Measurements from ENCODE around the gene ATG16L2. TPM values are rescaled to one million over a fixed set of nuclear protein-coding genes. Genes with fewer than 3 reads are reported as not detected.

The ATG16L2 gene
- total and polyA plus RNA-seq, 9 of the 15 experiments (the other 6 are each of a cell fraction or from before 2014, with no cell fraction given), result 0.18 to 11.2 (median 6.2) TPM

GRCh38 chr11:72814286-72815109 lies at the start of gene ATG16L2 (continued):
- TF ChIP-seq SIX5 (IDR thresholded peaks at IDR 0.05; ENCODE audit: borderline replicate concordance in 1 of 2, insufficient read depth in 1 of 2, low read depth in 1 of 2, low read length in 2 of 2) (no peak), SUPT5H (IDR thresholded peaks at IDR 0.05) (peak; percentile 23), CXXC5 (CRISPR knock-in tag; IDR thresholded peaks at IDR 0.05) (peak; percentile 83), MAZ (CRISPR knock-in tag; conservative IDR thresholded peaks at IDR 0.05 in 1 of 2, IDR thresholded peaks at IDR 0.05 in 1 of 2) (peak in 1 of 2 experiments; percentile 81; a peak in 3 of 4 replicates), TAL1 (IDR thresholded peaks at IDR 0.05) (no peak), NRF1 (conservative IDR thresholded peaks at IDR 0.05 in 1 of 2, IDR thresholded peaks at IDR 0.05 in 1 of 2) (0 out of 4 replicates have a peak, but pooled peaks have one; percentile 33), ZC3H11A (IDR thresholded peaks at IDR 0.05; ENCODE audit: low read depth, low read length) (no peak), MYC (IDR thresholded peaks at IDR 0.05; ENCODE audit: low read depth, low read length) (no peak), MYC (CRISPR knock-in tag; IDR thresholded peaks at IDR 0.05; ENCODE audit: borderline replicate concordance, low read depth) (peak; percentile 27; the same call in 1 of the 2 replicates), CREB3L1 (IDR thresholded peaks at IDR 0.05; ENCODE audit: borderline replicate concordance, low read depth) (no peak), HINFP (tag; conservative IDR thresholded peaks at IDR 0.05; ENCODE audit: low read depth) (no peak), SMAD1 (IDR thresholded peaks at IDR 0.05; ENCODE audit: low read depth, low read length, partially characterized antibody) (no peak), EZH2 (IDR thresholded peaks at IDR 0.05; ENCODE audit: borderline replicate concordance, low read depth, low read length) (no peak), PREB (CRISPR knock-in tag; IDR thresholded peaks at IDR 0.05) (no peak)
- TF ChIP-seq, protein P1, sequence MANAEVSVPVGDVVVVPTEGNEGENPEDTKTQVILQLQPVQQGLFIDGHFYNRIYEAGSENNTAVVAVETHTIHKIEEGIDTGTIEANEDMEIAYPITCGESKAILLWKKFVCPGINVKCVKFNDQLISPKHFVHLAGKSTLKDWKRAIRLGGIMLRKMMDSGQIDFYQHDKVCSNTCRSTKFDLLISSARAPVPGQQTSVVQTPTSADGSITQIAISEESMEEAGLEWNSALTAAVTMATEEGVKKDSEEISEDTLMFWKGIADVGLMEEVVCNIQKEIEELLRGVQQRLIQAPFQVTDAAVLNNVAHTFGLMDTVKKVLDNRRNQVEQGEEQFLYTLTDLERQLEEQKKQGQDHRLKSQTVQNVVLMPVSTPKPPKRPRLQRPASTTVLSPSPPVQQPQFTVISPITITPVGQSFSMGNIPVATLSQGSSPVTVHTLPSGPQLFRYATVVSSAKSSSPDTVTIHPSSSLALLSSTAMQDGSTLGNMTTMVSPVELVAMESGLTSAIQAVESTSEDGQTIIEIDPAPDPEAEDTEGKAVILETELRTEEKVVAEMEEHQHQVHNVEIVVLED (CRISPR knock-in tag; IDR thresholded peaks at IDR 0.05), result peak; percentile 72; the same call in 1 of the 2 replicates
- TF ChIP-seq, protein P2, sequence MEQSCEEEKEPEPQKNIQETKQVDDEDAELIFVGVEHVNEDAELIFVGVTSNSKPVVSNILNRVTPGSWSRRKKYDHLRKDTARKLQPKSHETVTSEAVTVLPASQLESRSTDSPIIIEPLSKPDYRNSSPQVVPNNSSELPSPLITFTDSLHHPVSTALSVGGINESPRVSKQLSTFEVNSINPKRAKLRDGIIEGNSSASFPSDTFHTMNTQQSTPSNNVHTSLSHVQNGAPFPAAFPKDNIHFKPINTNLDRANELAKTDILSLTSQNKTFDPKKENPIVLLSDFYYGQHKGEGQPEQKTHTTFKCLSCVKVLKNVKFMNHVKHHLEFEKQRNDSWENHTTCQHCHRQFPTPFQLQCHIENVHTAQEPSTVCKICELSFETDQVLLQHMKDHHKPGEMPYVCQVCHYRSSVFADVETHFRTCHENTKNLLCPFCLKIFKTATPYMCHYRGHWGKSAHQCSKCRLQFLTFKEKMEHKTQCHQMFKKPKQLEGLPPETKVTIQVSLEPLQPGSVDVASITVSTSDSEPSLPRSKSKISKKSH (CRISPR knock-in tag; IDR thresholded peaks at IDR 0.05), result no peak
- TF ChIP-seq, protein P3, sequence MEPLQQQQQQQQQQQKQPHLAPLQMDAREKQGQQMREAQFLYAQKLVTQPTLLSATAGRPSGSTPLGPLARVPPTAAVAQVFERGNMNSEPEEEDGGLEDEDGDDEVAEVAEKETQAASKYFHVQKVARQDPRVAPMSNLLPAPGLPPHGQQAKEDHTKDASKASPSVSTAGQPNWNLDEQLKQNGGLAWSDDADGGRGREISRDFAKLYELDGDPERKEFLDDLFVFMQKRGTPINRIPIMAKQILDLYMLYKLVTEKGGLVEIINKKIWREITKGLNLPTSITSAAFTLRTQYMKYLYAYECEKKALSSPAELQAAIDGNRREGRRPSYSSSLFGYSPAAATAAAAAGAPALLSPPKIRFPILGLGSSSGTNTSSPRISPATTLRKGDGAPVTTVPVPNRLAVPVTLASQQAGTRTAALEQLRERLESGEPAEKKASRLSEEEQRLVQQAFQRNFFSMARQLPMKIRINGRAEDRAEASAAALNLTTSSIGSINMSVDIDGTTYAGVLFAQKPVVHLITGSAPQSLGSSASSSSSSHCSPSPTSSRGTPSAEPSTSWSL (CRISPR knock-in tag; IDR thresholded peaks at IDR 0.05; ENCODE audit: borderline replicate concordance), result no peak

Measured in K562 (cell line).